ENCODE results near the gene GNA15. TPM values are rescaled to one million over a fixed set of nuclear protein-coding genes. Genes with fewer than 3 reads are reported as not detected.

The GNA15 gene
- total and polyA plus RNA-seq, 2 experiments from 2014 or later = 0.29 to 1.5 TPM

DNA sequence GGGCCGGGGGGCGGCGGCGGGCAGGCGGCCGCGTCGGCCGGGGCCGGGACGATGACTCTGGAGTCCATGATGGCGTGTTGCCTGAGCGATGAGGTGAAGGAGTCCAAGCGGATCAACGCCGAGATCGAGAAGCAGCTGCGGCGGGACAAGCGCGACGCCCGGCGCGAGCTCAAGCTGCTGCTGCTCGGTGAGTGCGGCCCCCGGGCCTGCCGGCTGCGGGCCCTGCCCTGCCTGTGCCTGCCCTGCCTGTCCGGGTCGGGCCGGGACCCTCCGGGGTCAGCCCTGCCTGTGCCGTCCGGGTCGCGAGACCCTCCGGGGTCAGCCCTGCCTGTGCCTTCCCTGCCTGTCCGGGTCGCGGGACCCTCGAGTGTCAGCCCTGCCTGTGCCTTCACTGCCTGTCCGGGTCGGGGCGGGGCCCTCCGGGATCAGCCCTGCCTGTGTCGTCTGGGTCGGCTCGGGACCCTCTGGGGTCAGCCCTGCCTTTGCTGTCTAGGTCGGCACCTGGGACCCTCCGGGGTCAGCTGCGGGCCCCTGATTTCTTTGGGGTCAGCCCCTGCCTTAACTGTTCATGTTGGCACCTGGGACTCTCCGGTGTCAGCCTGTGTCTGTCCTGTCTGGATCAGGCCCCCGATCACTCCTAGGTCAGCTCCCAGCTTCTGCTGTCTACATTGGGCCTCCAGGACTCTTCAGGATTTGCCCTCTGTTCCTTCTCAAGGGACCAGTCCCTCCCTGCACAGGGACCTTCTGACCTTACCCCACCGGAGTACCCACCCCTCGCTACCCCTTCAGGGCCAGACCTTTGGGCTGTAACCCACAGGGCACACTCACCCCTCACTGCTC, 41.0 kb upstream of the GNA15 start:
- H2AFZ ChIP-seq = no peak overlapping the region
- H3K27me3 ChIP-seq = no peaks in the 10 kb centered on the region
- H3K9me2 ChIP-seq (replicated peaks; ENCODE audit: insufficient read depth) = no peaks in the 10 kb centered on the region
- peaks cover 54% of the 10 kb centered on the region for H4K20me1 ChIP-seq (ENCODE audit: insufficient read depth, poor library complexity, severe bottlenecking)
- WGBS (ENCODE audit: low lambda C conversion rate, missing lambda C conversion rate) = 7% methylated on average over 22 of the region's 57 CpGs
- no peak for TF ChIP-seq CTCF (IDR thresholded peaks at IDR 0.05; ENCODE audit: poor library complexity)
- no peak for TF ChIP-seq EZH2 (IDR thresholded peaks at IDR 0.05; ENCODE audit: borderline replicate concordance)
- TF ChIP-seq EZH2phosphoT487 (IDR thresholded peaks at IDR 0.05; ENCODE audit: low read depth, severe bottlenecking, unreplicated experiment) = no peak
- peaks cover 34% of the 10 kb centered on the region for H3K4me1 ChIP-seq (ENCODE audit: insufficient read depth)
- H3K36me3 ChIP-seq (replicated peaks; ENCODE audit: insufficient read depth, low read depth) = no peaks in the 10 kb centered on the region
- H3K27ac ChIP-seq = peak overlapping the region; percentile 92
- H3K4me2 ChIP-seq = peak overlapping the region; percentile 99
- no peaks in the 10 kb centered on the region for H3K9me3 ChIP-seq (ENCODE audit: low read depth)
- H3K4me3 ChIP-seq = peak overlapping the region; percentile 96
- DNase-seq (ENCODE audit: low spot score) = peak; percentile 52
- H3K79me2 ChIP-seq = peaks cover 54% of the 10 kb centered on the region

DNA sequence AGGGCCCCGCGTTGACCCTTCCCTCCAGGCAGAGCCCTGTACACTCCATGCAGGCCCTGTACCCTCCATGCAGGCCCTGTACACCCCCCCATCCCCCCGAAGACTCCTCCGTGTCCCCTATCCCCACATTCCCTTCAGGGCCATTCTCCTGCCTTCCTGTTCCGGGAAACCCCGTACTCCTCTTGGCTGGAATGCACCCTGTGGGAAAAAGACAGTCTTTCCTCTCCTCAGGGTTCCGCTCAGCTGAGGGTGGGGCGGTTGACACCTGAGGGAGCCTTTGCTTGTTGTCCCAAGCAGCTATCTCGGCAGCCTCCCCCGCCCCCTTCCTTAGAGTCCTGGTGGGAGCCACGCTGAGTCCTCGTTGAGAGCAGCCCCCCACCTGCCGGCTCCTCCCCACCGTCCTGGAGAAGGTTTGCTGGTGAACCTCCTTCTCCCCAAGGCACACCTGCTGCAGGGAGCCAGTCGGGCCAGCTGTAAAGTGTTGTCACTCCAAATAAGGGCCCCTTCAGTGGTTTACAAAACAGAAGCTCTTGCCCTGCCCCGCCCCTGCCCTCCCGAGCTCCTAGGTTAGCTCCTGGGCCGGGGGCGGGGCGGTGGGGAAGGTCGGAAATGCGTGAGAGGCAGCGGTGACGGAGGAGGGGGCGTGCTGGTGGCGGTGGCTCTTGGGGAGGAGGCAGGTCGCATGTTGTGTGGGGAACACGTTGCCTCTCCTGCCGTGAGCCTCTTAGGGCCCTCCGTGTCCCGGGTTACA, 40.2 kb upstream of the GNA15 start:
- Histone ChIP-seq H3K4me1 (ENCODE audit: insufficient read depth) (peaks cover 34% of the 10 kb centered on the region), H3K27ac (peak overlapping the region; percentile 92), H3K36me3 (replicated peaks; ENCODE audit: insufficient read depth, low read depth) (no peaks in the 10 kb centered on the region), H3K9me2 (replicated peaks; ENCODE audit: insufficient read depth) (no peaks in the 10 kb centered on the region), H2AFZ (no peak overlapping the region), H3K4me3 (peak overlapping the region; percentile 96), H3K27me3 (no peaks in the 10 kb centered on the region), H4K20me1 (ENCODE audit: insufficient read depth, poor library complexity, severe bottlenecking) (peaks cover 62% of the 10 kb centered on the region), H3K4me2 (peak overlapping the region; percentile 99), H3K9me3 (ENCODE audit: low read depth) (no peaks in the 10 kb centered on the region), H3K79me2 (peaks cover 62% of the 10 kb centered on the region)
- DNase-seq (ENCODE audit: low spot score) = peak; percentile 64
- TF ChIP-seq EZH2 (IDR thresholded peaks at IDR 0.05; ENCODE audit: borderline replicate concordance) (no peak), EZH2phosphoT487 (IDR thresholded peaks at IDR 0.05; ENCODE audit: low read depth, severe bottlenecking, unreplicated experiment) (no peak), CTCF (IDR thresholded peaks at IDR 0.05; ENCODE audit: poor library complexity) (no peak)
- 6% methylated on average over 17 of the region's 31 CpGs for WGBS (ENCODE audit: low lambda C conversion rate, missing lambda C conversion rate)

DNA sequence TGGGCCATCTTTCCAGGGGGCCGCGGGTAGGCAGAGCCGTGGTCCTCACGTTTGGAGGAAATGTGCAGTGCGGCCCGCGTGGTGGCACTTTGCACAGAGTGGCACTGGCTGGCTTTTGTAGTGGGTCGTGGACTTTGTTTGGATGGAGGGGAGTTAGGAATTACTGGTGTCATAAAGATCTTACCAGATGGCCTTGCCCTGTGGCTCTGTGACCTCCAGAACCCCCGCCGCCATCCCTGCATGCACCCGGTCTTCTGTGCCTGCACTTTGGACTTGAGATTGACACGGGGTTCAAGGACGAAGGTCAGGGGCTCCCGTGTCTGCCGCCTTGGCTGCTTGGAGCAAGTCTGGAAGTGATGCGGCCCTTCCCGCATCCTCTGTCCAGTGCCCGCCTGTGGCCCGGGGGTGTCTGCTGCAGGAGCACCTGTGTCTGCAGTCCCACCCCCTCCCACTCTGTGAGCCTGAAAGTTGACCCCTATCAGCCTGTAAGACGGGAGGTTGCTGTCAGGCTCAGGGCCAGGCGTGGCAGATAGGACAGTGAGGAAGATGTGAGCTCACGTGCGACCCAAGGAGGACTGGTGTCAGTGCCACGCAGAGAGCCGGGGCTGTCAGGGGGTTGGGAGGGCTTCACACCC, 39.4 kb upstream of the GNA15 start:
- no peak for TF ChIP-seq EZH2 (IDR thresholded peaks at IDR 0.05; ENCODE audit: borderline replicate concordance)
- TF ChIP-seq CTCF (IDR thresholded peaks at IDR 0.05; ENCODE audit: poor library complexity) = no peak
- peak overlapping the region; percentile 92 for H3K27ac ChIP-seq
- peak overlapping the region; percentile 99 for H3K4me2 ChIP-seq
- no peak overlapping the region for H2AFZ ChIP-seq
- no peaks in the 10 kb centered on the region for H3K9me3 ChIP-seq (ENCODE audit: low read depth)
- no peaks in the 10 kb centered on the region for H3K9me2 ChIP-seq (replicated peaks; ENCODE audit: insufficient read depth)
- 50% methylated on average over 25 of the region's 25 CpGs for WGBS (ENCODE audit: low lambda C conversion rate, missing lambda C conversion rate)
- peaks cover 69% of the 10 kb centered on the region for H4K20me1 ChIP-seq (ENCODE audit: insufficient read depth, poor library complexity, severe bottlenecking)
- peak overlapping the region; percentile 96 for H3K4me3 ChIP-seq
- no peaks in the 10 kb centered on the region for H3K27me3 ChIP-seq
- H3K4me1 ChIP-seq (ENCODE audit: insufficient read depth) = peaks cover 34% of the 10 kb centered on the region
- H3K36me3 ChIP-seq (replicated peaks; ENCODE audit: insufficient read depth, low read depth) = no peaks in the 10 kb centered on the region
- peak; percentile 36 for DNase-seq (ENCODE audit: low spot score)
- peaks cover 70% of the 10 kb centered on the region for H3K79me2 ChIP-seq
